ENCODE data around the gene MSL1.

MSL1 gene

DNA sequence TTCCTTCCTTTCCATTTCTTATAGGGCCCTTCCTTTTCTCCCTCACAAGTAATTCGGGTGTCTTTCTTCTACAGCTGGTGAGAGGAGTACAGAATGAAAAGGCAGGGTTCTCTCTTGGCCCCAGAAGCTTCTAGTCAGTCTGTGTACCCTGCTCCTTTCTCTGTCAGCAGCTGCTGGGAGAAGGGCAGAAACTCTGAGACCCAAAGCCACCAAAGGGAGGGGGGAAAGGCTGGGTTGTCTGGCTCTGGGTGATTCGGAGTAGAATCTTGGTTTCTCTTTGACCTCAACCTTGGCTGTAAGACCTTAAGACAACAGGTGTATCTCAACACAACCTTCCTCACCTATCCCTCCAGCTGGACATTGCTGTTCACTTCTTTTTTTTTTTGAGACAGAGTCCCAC is 18.1 kb upstream of the MSL1 start:
- DNase-seq (ENCODE audit: low read depth, low spot score), result no peak

- DNase-seq (ENCODE audit: low read depth, low spot score), result no peak
Measured at GRCh38 chr17:40104594-40105486, 16.9 kb upstream of the MSL1 start.

DNA sequence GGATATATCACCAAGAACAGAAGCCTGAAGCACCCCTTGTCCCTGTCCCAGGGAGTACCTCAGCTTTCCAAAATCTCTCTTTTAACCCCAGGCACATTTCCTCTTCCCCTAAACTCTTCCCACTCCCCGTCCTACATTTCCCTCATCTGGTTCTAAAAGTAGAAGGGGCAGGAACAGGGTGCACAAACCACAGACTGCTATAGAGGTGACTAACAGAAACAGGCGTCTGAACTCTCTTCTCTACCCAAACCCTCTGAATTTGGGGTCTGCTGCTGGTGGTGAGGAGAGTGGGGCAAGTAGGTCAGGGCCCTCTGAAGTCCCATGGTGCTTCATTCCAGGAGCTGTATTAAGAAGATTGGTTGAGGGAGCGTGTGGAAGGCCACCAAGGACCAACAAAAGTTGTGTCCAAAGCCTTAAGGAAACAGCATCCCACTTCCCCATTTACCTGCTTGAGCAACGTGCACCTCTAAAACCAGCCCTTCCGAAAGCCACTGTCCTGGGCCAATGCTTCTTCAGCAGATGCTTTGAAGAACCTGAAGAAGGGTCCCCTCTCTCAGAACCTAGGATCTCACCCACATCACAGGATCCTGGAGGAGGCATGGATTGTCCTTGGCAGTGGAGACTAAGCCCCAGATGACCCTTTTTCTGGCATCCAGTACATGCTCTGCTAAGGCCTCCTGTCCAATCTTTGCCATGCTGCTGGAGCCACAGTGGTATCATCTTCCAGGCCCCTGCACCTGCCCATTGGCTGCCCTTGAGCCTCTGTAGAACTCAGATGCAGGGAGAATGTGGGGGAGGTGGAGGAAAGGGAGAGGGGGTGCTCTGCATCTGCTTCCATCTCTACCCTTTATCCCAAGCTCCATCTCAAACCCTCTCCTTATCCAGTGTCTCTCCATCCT is 15.7 kb upstream of the MSL1 start:
- DNase-seq (ENCODE audit: low read depth, low spot score), result no peak

GRCh38 chr17:40106760-40107521 is 14.8 kb upstream of the MSL1 start:
- no peak for DNase-seq (ENCODE audit: low read depth, low spot score)

GRCh38 chr17:40107522-40108174 is 14.1 kb upstream of the MSL1 start:
- DNase-seq (ENCODE audit: low read depth, low spot score), result no peak

- DNase-seq (ENCODE audit: low read depth, low spot score), result no peak
Measured at GRCh38 chr17:40108970-40109824, 12.6 kb upstream of the MSL1 start.

- peak; percentile 82 for DNase-seq (ENCODE audit: low read depth, low spot score)
Measured at GRCh38 chr17:40110026-40110845, 11.5 kb upstream of the MSL1 start.

- peak; percentile 97 for DNase-seq (ENCODE audit: low read depth, low spot score)
Measured at GRCh38 chr17:40111221-40112128, 10.3 kb upstream of the MSL1 start.

GRCh38 chr17:40112191-40112711 is 9.5 kb upstream of the MSL1 start:
- no peak for DNase-seq (ENCODE audit: low read depth, low spot score)

DNA sequence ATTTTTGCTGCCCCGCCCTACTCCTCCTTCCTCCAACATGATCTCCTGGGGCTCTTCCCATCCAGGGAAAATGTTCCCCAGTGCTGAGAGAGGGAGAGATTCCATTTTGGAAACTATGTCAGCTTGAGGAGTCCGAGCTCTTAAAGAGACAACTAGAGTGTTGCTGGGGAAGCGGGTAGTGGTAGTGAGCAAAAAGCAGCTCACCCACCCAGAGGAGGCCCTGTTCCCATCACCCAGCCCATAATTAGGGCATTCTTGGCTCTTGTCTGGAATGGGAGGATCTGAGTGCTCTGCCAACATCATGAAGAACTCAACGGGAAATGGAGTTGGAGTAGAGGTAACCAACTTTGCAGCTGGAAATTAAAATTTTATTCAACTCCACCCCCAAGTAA is 9.1 kb upstream of the MSL1 start:
- DNase-seq (ENCODE audit: low read depth, low spot score), result no peak

DNA sequence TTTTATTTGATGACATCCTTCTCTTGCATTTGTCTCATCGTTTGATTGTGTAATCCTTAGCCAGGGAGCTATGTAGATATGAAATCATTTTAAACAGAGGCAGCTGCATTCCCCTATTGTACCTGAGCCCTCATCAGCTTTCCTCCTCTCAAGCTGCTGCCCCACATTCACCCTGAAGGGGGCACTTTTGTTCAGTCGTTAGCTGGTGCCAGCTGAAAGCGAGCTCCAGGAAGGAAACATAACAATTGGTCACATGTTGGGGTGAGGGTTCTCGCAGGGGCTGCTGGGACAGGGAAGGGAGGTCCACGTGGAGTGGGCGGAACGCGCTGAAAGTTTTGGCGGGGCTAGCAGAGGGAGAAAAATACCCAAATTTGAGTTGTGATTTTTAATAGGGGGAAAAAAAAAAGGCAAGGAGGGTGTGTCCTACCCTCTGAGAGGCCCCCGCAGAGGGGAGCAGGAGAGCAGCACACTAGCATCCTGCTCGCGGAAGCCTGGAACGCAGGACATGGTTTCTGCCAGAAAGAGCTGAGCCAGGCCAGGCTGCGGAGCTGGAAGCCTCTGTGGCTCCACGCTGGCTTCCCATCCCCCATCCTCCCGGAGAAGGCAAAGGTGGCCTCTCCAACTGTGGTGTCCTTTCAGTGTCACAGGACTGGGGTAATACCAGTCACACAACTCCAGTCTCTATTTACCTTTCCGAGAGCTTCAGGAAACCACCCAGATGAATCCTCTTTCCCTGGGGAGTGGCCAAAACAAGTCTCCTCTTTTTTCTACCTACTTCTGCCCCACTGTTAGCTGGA is 8.5 kb upstream of the MSL1 start:
- peak; percentile 94 for DNase-seq (ENCODE audit: low read depth, low spot score)

DNA sequence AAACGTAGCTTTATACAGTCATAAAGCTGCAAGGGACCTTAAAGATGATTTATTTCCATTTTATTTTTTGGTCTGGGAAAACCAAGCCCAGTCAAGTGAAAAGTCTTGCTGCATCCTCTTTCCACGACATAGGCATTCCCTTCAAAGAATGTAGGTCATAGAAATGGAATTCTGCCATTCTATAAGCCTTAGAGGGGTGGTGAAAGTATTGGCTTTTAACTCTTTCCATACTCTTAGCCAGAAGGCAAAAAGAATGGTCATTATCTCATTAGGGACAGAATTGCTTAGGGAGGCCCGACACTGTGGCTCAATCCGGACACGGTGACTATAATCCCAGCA is 7.9 kb upstream of the MSL1 start:
- no peak for DNase-seq (ENCODE audit: low read depth, low spot score)

GRCh38 chr17:40115101-40115436 is 6.7 kb upstream of the MSL1 start:
- DNase-seq (ENCODE audit: low read depth, low spot score), result no peak

GRCh38 chr17:40122136-40122998 is 596 bp downstream of the MSL1 start:
- DNase-seq (ENCODE audit: low read depth, low spot score), result peak; percentile 46

DNA sequence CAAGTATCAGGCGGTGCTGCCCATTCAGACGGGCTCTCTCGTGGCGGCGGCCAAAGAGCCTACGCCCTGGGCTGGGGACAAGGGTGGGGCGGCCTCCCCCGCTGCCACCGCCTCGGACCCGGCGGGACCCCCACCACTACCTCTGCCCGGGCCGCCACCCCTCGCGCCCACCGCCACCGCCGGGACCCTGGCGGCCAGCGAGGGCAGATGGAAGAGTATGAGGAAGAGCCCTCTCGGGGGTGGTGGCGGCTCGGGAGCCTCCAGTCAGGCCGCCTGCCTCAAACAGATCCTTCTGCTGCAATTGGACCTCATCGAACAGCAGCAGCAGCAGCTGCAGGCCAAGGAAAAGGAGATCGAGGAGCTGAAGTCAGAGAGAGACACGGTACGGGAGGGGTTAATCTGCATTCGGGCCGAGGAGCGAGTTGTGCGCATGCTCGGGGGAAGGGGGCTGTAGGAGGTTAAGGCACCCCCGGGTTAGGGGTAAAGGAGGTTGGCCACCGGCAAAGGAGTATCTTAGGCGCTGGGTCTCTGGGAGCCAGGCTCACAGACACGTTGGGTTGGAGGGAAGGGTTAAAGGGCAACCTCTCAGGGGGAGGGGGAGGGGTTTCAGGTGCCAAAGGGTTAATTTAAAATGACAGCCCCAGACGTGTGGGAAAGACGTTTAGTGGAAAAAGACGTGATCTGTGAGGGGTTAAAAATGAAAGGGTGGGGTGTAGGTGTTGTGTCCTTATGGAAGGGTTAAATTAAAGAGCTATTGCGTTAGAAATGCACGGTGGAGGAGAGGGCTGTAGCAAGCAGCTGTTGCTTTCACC is 1.4 kb downstream of the MSL1 start:
- peak; percentile 89 for DNase-seq (ENCODE audit: low read depth, low spot score)

DNA sequence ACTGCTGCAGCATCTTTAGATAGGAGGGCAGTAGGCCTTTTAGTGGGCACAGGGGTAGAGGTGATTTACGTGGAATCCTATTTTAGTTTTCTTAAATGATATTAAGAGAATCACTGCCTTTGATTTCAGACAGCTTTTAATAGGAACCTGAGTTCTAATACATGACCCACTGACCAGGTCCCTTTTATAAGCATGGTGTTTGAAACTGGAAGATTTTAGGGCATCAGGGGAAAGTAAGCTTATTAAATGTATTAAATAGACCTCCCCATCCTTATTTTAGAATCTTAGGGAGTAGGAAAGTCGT is 2.0 kb downstream of the MSL1 start:
- no peak for DNase-seq (ENCODE audit: low read depth, low spot score)
